BE2C (cell line): ENCODE measurements around the gene CCDC24.

Source experiments
- DNase-seq: peaks from one replicate; pipeline ENCODE4 v3.0.0-alpha.2; 2020
- H3K27me3 ChIP-seq: fragments of 250-450 bp; sonication (Bioruptor Pico); 2 replicates; pipeline ENCODE4 v1.5.1; 2020; ENCODE audit warnings: mild to moderate bottlenecking
- H3K36me3 ChIP-seq: fragments of 250-450 bp; sonication (Bioruptor Pico); 2 replicates; pipeline ENCODE4 v1.5.1; 2020; ENCODE audit warnings: mild to moderate bottlenecking
- H3K4me1 ChIP-seq: fragments of 250-450 bp; sonication (Bioruptor Pico); 2 replicates; pipeline ENCODE4 v1.5.1; 2020
- H3K4me3 ChIP-seq: 2 replicates; pipeline ENCODE4 v1.5.1; 2011; ENCODE audit warnings: low read depth, low read length
- H3K9me3 ChIP-seq: fragments of 250-450 bp; sonication (Bioruptor Pico); 2 replicates; pipeline ENCODE4 v1.5.1; 2020
- TF ChIP-seq, protein P1 (sequence below): IDR thresholded peaks from 2 replicates; pipeline ENCODE4 v1.5.1; 2012; ENCODE audit warnings: mild to moderate bottlenecking, low read depth, low read length

CCDC24 gene

DNA sequence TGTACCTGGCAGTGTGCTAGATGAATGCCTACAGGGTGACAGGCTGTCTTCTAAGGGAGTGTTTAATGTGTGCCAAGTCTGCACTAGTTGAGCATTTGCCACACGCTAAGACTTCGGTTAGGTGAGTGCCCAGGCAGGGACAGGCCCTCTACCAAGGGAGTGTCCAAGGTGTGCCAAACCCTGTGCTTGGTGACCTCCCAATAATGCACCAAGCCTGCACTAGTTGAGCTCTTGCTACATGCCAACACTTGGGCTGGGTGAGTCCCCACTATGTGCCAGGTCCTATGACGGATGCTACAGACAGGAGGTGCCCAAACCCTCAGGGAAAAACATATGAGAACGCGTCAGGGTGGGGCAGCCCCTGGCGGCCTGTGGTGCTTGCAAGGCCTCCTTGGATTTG lies 29.1 kb downstream of the CCDC24 start:
- H3K27me3 ChIP-seq: no peaks in the 10 kb centered on the region
- no peaks in the 10 kb centered on the region for H3K9me3 ChIP-seq
- no peak overlapping the region for H3K4me3 ChIP-seq
- H3K36me3 ChIP-seq: no peaks in the 10 kb centered on the region
- no peaks in the 10 kb centered on the region; the same call in 1 of the 2 replicates for H3K4me1 ChIP-seq
- TF ChIP-seq, protein P1, sequence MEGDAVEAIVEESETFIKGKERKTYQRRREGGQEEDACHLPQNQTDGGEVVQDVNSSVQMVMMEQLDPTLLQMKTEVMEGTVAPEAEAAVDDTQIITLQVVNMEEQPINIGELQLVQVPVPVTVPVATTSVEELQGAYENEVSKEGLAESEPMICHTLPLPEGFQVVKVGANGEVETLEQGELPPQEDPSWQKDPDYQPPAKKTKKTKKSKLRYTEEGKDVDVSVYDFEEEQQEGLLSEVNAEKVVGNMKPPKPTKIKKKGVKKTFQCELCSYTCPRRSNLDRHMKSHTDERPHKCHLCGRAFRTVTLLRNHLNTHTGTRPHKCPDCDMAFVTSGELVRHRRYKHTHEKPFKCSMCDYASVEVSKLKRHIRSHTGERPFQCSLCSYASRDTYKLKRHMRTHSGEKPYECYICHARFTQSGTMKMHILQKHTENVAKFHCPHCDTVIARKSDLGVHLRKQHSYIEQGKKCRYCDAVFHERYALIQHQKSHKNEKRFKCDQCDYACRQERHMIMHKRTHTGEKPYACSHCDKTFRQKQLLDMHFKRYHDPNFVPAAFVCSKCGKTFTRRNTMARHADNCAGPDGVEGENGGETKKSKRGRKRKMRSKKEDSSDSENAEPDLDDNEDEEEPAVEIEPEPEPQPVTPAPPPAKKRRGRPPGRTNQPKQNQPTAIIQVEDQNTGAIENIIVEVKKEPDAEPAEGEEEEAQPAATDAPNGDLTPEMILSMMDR: no peak
- no peak for DNase-seq

DNA sequence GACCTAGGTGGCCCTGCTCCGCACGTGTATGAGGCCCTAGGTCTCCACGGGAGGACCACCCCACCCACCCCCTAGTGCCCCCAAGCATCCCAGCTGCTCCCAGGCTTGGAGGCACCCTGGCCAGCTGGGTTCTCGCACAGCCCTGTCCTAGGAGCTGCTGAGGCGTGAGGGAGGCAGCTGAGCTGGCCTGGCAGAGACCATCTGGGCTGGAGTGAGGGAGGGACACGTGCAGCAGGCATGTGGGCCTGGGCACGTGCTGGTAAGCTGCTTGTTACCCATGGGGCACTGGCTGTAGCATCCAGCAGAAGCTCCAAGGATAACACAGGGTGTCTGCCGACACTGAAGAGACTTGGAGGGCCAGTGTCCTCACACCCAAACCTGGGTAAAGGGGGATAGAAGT lies 29.8 kb downstream of the CCDC24 start:
- Histone ChIP-seq H3K4me1 (no peaks in the 10 kb centered on the region; the same call in 1 of the 2 replicates), H3K27me3 (no peaks in the 10 kb centered on the region), H3K9me3 (no peaks in the 10 kb centered on the region), H3K4me3 (no peak overlapping the region), H3K36me3 (no peaks in the 10 kb centered on the region)
- TF ChIP-seq, protein P1: no peak
- DNase-seq: no peak

DNA sequence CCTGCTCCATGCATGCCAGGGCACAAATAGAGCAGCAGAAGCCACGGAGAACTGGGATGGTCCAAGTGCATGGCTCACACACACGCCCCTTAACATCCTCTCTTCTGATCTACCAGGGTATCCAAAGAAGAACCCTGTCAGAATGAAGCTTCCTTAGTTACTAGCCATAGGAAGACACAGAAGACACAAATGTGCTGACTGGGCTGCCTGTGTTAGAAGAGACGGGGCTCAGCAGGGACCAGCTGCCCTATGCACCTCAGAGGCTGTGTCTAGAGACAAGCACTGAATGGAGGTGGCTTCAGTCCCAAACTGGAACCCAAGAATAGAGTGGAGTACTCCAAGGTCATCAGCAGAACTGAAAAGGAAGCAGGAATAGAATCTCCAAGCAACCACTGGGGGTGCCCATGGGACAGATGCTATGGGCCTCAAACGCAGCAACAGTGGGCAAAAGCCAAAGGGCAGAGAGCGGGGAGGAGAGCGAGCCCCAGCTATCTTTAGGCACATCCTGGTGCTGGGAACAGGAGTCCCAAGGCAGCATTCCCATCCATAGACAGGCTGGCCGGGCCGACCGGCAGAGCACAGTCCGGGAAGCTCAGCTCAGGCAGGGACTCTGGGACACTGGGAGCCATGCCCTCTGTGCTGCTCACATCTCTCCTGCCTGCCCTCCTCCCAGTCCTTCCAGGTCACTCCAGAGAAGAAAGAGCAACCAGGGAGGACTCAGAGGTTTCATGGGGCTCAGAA lies 30.4 kb downstream of the CCDC24 start:
- no peaks in the 10 kb centered on the region for H3K9me3 ChIP-seq
- H3K36me3 ChIP-seq: no peaks in the 10 kb centered on the region
- TF ChIP-seq, protein P1: no peak
- H3K4me1 ChIP-seq: no peaks in the 10 kb centered on the region; the same call in 1 of the 2 replicates
- H3K4me3 ChIP-seq: no peak overlapping the region
- no peaks in the 10 kb centered on the region for H3K27me3 ChIP-seq
- no peak for DNase-seq

DNA sequence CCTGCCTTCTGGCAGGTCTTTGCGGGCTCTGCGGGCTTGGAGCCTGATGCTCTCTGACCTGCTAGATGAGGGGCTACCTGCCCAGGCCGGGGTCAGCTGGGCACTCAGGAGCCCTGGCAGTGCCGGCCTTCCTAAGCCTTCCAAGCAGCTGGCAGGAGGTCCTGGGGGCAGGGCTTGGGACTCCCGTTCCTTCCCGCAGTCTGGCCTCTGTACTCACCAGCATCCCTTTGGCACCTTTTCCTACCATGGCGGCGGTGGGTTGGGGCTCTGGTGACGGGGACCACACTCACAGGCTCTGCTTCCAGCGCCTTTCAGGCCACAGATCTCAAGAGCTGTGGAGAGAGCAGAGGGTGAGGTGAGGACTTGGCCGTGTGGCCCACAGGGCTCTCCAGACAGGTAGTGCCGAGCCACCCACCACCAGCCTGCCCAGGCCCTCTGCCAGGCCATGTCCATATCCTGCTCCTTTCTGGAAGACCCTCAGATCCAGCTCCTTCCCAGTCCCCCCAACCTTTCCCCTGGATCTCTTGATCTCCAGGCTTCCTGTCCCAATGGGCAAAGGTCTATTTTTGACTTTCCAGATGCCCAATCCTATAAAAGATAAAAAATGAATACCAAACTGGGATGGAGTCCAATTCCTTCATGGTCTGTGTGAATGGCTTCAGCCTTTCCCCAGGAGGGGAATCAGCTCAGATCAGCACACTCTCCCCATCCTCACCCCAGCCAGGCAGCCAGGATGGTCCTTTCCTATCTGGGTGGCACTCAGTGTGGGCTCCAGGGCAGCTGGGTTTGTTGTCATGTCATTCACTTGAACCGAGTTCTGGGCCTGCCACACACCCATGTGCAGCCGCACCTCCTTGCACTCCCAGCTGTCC lies 32.9 kb downstream of the CCDC24 start:
- H3K36me3 ChIP-seq: no peaks in the 10 kb centered on the region
- TF ChIP-seq, protein P1: no peak
- H3K9me3 ChIP-seq: no peaks in the 10 kb centered on the region
- no peaks in the 10 kb centered on the region; the same call in 1 of the 2 replicates for H3K4me1 ChIP-seq
- H3K4me3 ChIP-seq: no peak overlapping the region
- DNase-seq: peak; percentile 21
- no peaks in the 10 kb centered on the region for H3K27me3 ChIP-seq

DNA sequence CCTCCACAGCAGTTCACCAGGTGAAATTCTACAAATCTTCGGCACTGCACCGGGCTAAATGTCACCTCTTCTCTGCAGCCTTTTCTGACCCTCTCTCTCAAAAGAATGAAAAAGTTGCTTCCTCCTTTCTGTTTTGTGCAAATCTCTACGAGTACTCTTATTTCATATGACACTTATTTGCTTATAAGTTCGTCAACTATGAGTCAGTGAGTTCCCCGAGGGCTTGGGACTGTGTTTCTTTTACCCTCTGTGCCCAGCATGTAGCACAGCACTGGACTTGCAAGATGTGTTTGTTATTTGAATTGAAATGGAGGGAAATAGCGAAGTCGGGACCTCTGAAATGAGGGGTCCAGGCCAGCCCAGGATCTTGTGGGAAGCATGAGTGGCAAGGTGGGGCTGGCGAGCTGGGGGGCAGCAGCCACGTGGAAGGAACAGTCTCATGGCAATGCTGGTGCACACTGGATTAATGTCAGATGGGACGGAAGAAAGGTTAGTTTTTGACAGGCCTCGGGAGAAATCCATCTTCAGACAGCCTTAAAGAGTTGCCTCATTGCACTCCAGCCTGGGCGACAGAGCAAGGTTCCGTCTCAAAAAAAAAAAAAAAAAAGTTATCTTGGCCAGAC lies 33.6 kb downstream of the CCDC24 start:
- Histone ChIP-seq H3K4me1 (no peaks in the 10 kb centered on the region; the same call in 1 of the 2 replicates), H3K9me3 (no peaks in the 10 kb centered on the region), H3K4me3 (no peak overlapping the region), H3K27me3 (no peaks in the 10 kb centered on the region), H3K36me3 (no peaks in the 10 kb centered on the region)
- no peak for DNase-seq
- TF ChIP-seq, protein P1: no peak
